ENCODE results near the gene MRPL54. TPM values are rescaled to one million over a fixed set of nuclear protein-coding genes. Genes with fewer than 3 reads are reported as not detected.

MRPL54 gene
- polyA plus RNA-seq, 1 donor from 2014 or later = 74.7 TPM

DNA sequence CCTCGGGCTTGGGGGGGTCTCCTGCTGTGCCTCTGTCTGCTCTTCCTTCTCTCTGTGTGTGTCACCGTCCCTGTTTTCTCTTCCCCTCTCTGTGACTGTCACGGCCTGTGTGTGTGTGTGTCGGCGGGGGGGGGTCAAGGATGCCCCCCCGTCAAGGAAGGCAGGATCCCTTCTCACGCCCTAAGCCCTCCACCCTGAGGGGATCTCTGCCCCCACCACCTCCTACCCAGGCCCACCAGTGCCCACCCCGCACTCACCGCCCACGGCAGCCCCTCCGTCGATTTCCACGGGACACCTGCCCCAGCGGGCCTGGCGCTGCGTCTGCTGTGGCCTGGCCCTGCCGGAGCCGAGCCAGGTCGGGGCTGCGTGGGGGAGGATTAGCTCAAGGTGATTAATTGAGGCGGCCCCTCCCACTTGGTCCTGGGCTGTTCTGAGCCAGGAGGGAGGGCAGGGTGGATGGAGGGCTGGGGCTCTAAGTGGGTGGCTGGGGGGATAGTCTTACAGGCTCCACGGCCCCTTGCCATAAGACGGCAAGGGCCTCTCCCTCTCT is 9.5 kb downstream of the MRPL54 start, which contains the start of gene RAX2:
Gene RAX2 (minus strand): TSS at position 323 of the 550 bp plus-strand sequence. CDS start 486 bp downstream, outside the sequence.
- H3K4me2 ChIP-seq (ENCODE audit: low read length) = no peak within 1 kb of the TSS
- no peaks in the 10 kb centered on the region for H3K27me3 ChIP-seq (ENCODE audit: insufficient read depth, low read depth, low read length)
- H2AFZ ChIP-seq (ENCODE audit: low read depth, low read length) = no peak within 1 kb of the TSS
- H3K9me2 ChIP-seq (ENCODE audit: insufficient read depth, low read length) = no peaks in the 10 kb centered on the region
- TF ChIP-seq POLR2AphosphoS5 (IDR thresholded peaks at IDR 0.05) (no peak), RAD21 (conservative IDR thresholded peaks at IDR 0.05) (no peak), SMC3 (conservative IDR thresholded peaks at IDR 0.05; ENCODE audit: poor library complexity) (no peak), CTCF (IDR thresholded peaks at IDR 0.05; ENCODE audit: poor library complexity, severe bottlenecking) (no peak), TAF1 (IDR thresholded peaks at IDR 0.05; ENCODE audit: low read depth) (no peak), EP300 (conservative IDR thresholded peaks at IDR 0.05; ENCODE audit: poor library complexity, severe bottlenecking) (no peak), EZH2 (IDR thresholded peaks at IDR 0.05; ENCODE audit: borderline replicate concordance, insufficient read depth, low read length, poor library complexity, severe bottlenecking) (no peak), REST (IDR thresholded peaks at IDR 0.05; ENCODE audit: borderline replicate concordance) (no peak), MXI1 (conservative IDR thresholded peaks at IDR 0.05; ENCODE audit: poor library complexity, severe bottlenecking) (no peak)
- H3K4me3 ChIP-seq (ENCODE audit: low read length) = no peak within 1 kb of the TSS
- no peaks in the 10 kb centered on the region for H3K36me3 ChIP-seq (ENCODE audit: insufficient read depth, low read length)
- no peaks in the 10 kb centered on the region for H3K79me2 ChIP-seq (replicated peaks; ENCODE audit: insufficient read depth, low read length)
- H4K20me1 ChIP-seq (ENCODE audit: insufficient read depth) = no peaks in the 10 kb centered on the region
- H3K27ac ChIP-seq (ENCODE audit: low read length) = no peak within 1 kb of the TSS
- no peaks in the 10 kb centered on the region for H3F3A ChIP-seq (ENCODE audit: insufficient read depth, low read length, poor library complexity, severe bottlenecking)
- no peak within 1 kb of the TSS for H3K9ac ChIP-seq (ENCODE audit: low read length)
- H3K9me3 ChIP-seq (ENCODE audit: low read length) = no peaks in the 10 kb centered on the region

DNA sequence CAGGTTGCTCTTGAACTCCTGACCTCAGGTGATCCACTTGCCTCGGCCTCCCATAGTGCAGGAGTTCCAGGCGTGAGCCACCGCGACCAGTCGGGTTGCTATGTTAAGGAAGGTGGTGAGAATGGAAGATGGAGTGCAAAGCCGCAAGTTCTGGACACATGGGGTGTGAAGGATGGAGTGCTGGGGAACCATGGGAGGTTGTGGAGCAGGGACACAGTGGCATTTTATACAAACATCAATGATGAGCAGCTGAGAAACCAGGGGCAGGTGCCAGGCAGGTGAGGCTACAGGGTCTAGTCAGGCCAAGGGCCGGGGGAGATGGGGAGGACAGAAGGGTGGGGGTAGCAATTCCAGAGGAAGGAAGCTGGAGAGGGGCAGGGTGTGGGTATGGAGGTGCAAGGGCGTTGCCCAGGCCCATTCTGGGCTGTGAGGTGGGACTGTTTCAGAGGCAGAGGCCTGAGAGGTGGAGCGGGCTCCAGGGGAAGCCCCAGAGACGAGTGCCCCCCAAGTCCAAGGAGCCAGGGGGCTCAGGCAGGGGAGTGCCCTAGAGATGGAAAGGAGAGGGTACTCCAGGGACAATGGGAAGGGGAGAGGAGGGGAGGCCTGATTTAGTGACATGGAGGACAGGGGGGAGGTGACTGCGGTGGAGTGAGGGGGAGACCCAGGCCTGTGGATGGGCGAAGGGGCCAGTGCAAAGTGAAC is 11.5 kb downstream of the MRPL54 start:
- no peaks in the 10 kb centered on the region for H3K9me2 ChIP-seq (ENCODE audit: insufficient read depth, low read length)
- H3K4me3 ChIP-seq (ENCODE audit: low read length) = no peak overlapping the region
- H3K9me3 ChIP-seq (ENCODE audit: low read length) = no peaks in the 10 kb centered on the region
- H4K20me1 ChIP-seq (ENCODE audit: insufficient read depth) = no peaks in the 10 kb centered on the region
- H3K27ac ChIP-seq (ENCODE audit: low read length) = no peak overlapping the region
- H3K9ac ChIP-seq (ENCODE audit: low read length) = no peak overlapping the region
- H3K4me2 ChIP-seq (ENCODE audit: low read length) = no peak overlapping the region
- no peaks in the 10 kb centered on the region for H3K36me3 ChIP-seq (ENCODE audit: insufficient read depth, low read length)
- H2AFZ ChIP-seq (ENCODE audit: low read depth, low read length) = no peak overlapping the region
- H3F3A ChIP-seq (ENCODE audit: insufficient read depth, low read length, poor library complexity, severe bottlenecking) = no peaks in the 10 kb centered on the region
- no peaks in the 10 kb centered on the region for H3K79me2 ChIP-seq (replicated peaks; ENCODE audit: insufficient read depth, low read length)
- H3K27me3 ChIP-seq (ENCODE audit: insufficient read depth, low read depth, low read length) = no peaks in the 10 kb centered on the region
- no peak for TF ChIP-seq EZH2 (IDR thresholded peaks at IDR 0.05; ENCODE audit: borderline replicate concordance, insufficient read depth, low read length, poor library complexity, severe bottlenecking)
- TF ChIP-seq EP300 (conservative IDR thresholded peaks at IDR 0.05; ENCODE audit: poor library complexity, severe bottlenecking) = no peak
- TF ChIP-seq RAD21 (conservative IDR thresholded peaks at IDR 0.05) = no peak
- TF ChIP-seq TAF1 (IDR thresholded peaks at IDR 0.05; ENCODE audit: low read depth) = no peak

Data from neural cell (in vitro differentiated cells).